CD4-positive, alpha-beta T cell (primary cell): ENCODE data around the gene QPCTL. TPM values are rescaled to one million over a fixed set of nuclear protein-coding genes. Genes with fewer than 3 reads are reported as not detected.
A peak's percentile ranks its signal among the peaks of the same experiment; 100 is the strongest.

Experiments used
- ATAC-seq: fragments of 200-7000 bp; cut with Tn5 transposase; one replicate; pipeline ENCODE4 v1.10.0; 2022; ENCODE audit warnings: mild to moderate bottlenecking; ENCODE audit not compliant: poor library complexity
- CTCF ChIA-PET: fragments of 350-600 bp; sonication (Branson Sonifier 250); formaldehyde crosslinking; loops from one replicate; lab custom pipeline; 2021; ENCODE audit warnings: antibody characterized with exemption, inconsistent platforms; lab: Charles Lee
- POLR2A ChIA-PET: fragments of 350-600 bp; sonication (Branson Sonifier 250); formaldehyde crosslinking; loops from one replicate; lab custom pipeline; 2021; ENCODE audit warnings: antibody characterized with exemption, inconsistent platforms; lab: Charles Lee
- DNase-seq, 14 experiments: peaks; one replicate each; pipeline ENCODE4 v3.0.0-alpha.2; 2013 to 2020; ENCODE audit warnings: mixed read lengths in 2 of 14
- H3K27ac ChIP-seq, 2 donors: one replicate each; pipeline versions ENCODE4 v1.5.1 to v1.7.0; 2013; ENCODE audit warnings: low read length in 2 of 2, low read depth in 1 of 2, mild to moderate bottlenecking in 1 of 2
- H3K27me3 ChIP-seq, 2 experiments: 1 replicate in 1 of 2; 2 replicates in 1 of 2; pipeline versions ENCODE4 v1.6.1 to v1.7.0; 2013; ENCODE audit warnings: low read length in 2 of 2, control low read depth in 1 of 2, mild to moderate bottlenecking in 1 of 2, moderate library complexity in 1 of 2; ENCODE audit not compliant: insufficient read depth in 2 of 2, control insufficient read depth in 1 of 2
- H3K36me3 ChIP-seq: one replicate; pipeline ENCODE4 v1.6.1; 2013; ENCODE audit warnings: low read length, control low read depth; ENCODE audit not compliant: insufficient read depth
- H3K4me1 ChIP-seq: one replicate; pipeline ENCODE4 v1.6.1; 2013; ENCODE audit warnings: low read length, control low read depth; ENCODE audit not compliant: insufficient read depth
- H3K4me3 ChIP-seq: one replicate; pipeline ENCODE4 v1.5.1; 2013; ENCODE audit warnings: mild to moderate bottlenecking, low read length, moderate library complexity
- H3K9me3 ChIP-seq, 2 experiments: 1 replicate in 1 of 2; 2 replicates in 1 of 2; pipeline versions ENCODE4 v1.6.1 to v1.7.0; 2013; ENCODE audit warnings: low read length in 2 of 2, mild to moderate bottlenecking in 2 of 2, control low read depth in 1 of 2, moderate library complexity in 1 of 2; ENCODE audit not compliant: control insufficient read depth in 1 of 2, insufficient read depth in 1 of 2
- H3K27ac Mint-ChIP-seq: one replicate; pipeline ENCODE4 v1.8.0; 2020; ENCODE audit warnings: mixed read lengths
- H3K27me3 Mint-ChIP-seq: one replicate; pipeline ENCODE4 v1.8.0; 2021; ENCODE audit warnings: mixed read lengths
- H3K36me3 Mint-ChIP-seq: one replicate; pipeline ENCODE4 v1.8.0; 2021; ENCODE audit warnings: low read depth, mixed read lengths
- H3K4me1 Mint-ChIP-seq: one replicate; pipeline ENCODE4 v1.8.0; 2021; ENCODE audit warnings: low read depth, mixed read lengths
- H3K4me3 Mint-ChIP-seq: one replicate; pipeline ENCODE4 v1.8.0; 2020; ENCODE audit warnings: mild to moderate bottlenecking, mixed read lengths
- H3K9me3 Mint-ChIP-seq: one replicate; pipeline ENCODE4 v1.8.0; 2020; ENCODE audit warnings: mixed read lengths
- intact Hi-C, 2 experiments: fragments of 100-400 bp; cut with DNase I in 1 of 2; cut with micrococcal nuclease in 1 of 2; formaldehyde crosslinking; loops; one replicate each; pipeline versions ENCODE4 v1.15.1 to v1.9.0; 2023 to 2025; cut with DNase I, micrococcal nuclease
- total RNA-seq, 174 experiments: library from RNA in 2 of 174; stranded (reverse) in 2 of 174; gene quantifications; one replicate each; pipeline ENCODE4 v1.2.3 and lab custom pipeline; 2021 to 2026
- TF ChIP-seq, protein P1 (sequence below): fragments of 200-600 bp; IDR thresholded peaks from one replicate; pipeline ENCODE4 v1.8.0; 2022; ENCODE audit warnings: antibody characterized with exemption, mild to moderate bottlenecking

QPCTL gene
- total RNA-seq, 2 experiments from 2014 or later, result 3.7 to 5.0 TPM

DNA sequence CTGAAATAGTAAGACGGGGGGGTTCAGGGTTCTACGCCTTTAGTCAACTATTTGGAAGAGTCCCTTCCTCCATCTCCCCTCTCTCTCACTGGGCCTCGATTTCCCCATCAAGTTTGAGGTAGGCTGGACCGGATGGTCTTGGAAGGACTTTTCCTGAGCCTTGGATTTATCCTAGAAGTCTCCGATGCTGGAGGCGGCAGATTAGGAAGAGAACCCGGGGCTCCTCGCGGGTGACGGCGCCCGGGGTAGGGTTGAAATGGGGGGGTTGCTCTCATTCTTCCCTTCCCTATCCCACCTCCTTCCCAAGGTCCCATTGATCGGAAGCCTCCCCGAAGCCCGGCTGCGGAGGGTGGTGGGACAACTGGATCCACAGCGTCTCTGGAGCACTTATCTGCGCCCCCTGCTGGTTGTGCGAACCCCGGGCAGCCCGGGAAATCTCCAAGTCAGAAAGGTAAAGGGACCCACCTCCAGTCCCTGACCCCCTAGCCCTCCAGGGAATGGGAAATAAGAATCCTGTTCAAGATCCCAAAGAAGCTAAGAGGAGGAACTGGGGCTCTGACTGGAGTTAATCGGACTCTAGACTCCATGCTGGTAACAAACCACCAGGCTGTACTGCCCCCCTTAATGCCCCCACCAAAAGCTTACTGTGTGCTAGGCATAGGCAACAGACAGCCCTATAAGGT, 781 bp downstream of the QPCTL start:
- ChIA-PET POLR2A (interaction anchor here (0.6 to 2.7 kb wide), 10 partner anchors 8 to 76 kb away, joined by 3 to 48 read pairs (median 10); partner anchors contain the start of genes FBXO46 and SIX5), CTCF (interaction anchor here (0.7 to 4.8 kb wide), 17 partner anchors 10 to 254 kb away, joined by 3 to 29 read pairs (median 7); partner anchors contain the start of genes FBXO46, OPA3 and SIX5)
- DNase-seq (peak; percentile 61 to 84 (median 67)), ATAC-seq (no peak)
- peak overlapping the region; percentile 96 for H3K4me3 Mint-ChIP-seq
- no peaks in the 10 kb centered on the region for H3K9me3 ChIP-seq
- peaks cover 33% of the 10 kb centered on the region for H3K4me1 Mint-ChIP-seq
- peak overlapping the region; percentile 86 to 93 for H3K27ac ChIP-seq
- H3K27me3 ChIP-seq, result no peaks in the 10 kb centered on the region
- H3K27ac Mint-ChIP-seq, result peak overlapping the region; percentile 95
- peaks cover 24% of the 10 kb centered on the region for H3K36me3 ChIP-seq
- H3K36me3 Mint-ChIP-seq, result peaks cover 47% of the 10 kb centered on the region
- no peaks in the 10 kb centered on the region for H3K27me3 Mint-ChIP-seq
- H3K9me3 Mint-ChIP-seq, result no peaks in the 10 kb centered on the region
- intact Hi-C loops, result loop anchor here (1.0 to 10.0 kb wide), 7 partner anchors 16 to 518 kb away; partner anchors contain the start of genes BLOC1S3 (in 1 of the 2), FBXO46 (in 1 of the 2), OPA3 (in 1 of the 2) and TRAPPC6A (in 1 of the 2)
- H3K4me3 ChIP-seq, result peak overlapping the region; percentile 85
- TF ChIP-seq, protein P1, sequence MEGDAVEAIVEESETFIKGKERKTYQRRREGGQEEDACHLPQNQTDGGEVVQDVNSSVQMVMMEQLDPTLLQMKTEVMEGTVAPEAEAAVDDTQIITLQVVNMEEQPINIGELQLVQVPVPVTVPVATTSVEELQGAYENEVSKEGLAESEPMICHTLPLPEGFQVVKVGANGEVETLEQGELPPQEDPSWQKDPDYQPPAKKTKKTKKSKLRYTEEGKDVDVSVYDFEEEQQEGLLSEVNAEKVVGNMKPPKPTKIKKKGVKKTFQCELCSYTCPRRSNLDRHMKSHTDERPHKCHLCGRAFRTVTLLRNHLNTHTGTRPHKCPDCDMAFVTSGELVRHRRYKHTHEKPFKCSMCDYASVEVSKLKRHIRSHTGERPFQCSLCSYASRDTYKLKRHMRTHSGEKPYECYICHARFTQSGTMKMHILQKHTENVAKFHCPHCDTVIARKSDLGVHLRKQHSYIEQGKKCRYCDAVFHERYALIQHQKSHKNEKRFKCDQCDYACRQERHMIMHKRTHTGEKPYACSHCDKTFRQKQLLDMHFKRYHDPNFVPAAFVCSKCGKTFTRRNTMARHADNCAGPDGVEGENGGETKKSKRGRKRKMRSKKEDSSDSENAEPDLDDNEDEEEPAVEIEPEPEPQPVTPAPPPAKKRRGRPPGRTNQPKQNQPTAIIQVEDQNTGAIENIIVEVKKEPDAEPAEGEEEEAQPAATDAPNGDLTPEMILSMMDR, result peak; percentile 84
- H3K4me1 ChIP-seq, result peaks cover 38% of the 10 kb centered on the region

DNA sequence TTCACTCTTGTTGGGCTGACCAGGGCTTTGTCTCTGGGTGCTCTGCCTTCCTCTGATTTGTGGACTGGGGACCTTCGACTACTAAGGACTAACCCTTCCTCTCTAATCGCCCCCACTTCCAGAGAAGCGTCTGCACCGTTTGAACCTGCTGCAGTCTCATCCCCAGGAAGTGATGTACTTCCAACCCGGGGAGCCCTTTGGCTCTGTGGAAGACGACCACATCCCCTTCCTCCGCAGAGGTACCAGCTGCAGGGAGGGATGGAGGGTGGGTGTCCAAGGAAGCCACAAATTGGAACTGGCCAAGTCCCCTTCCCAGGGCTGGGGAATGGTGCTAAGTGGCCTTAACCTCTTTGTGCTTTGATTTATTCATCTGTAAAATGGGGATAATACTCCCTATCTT, 9.2 kb downstream of the QPCTL start:
- H3K4me3 ChIP-seq, result no peak overlapping the region
- Mint-ChIP-seq H3K36me3 (peaks cover 18% of the 10 kb centered on the region), H3K4me1 (no peaks in the 10 kb centered on the region), H3K9me3 (no peaks in the 10 kb centered on the region), H3K4me3 (no peak overlapping the region), H3K27ac (no peak overlapping the region), H3K27me3 (no peaks in the 10 kb centered on the region)
- ChIA-PET POLR2A (interaction anchor here (1.3 to 2.0 kb wide), 2 partner anchors 9 to 16 kb away, joined by 3 to 7 read pairs; partner anchors contain the start of gene QPCTL), CTCF (no interaction called here)
- DNase-seq (no peak), ATAC-seq (no peak)
- peaks cover 13% of the 10 kb centered on the region for H3K36me3 ChIP-seq
- H3K4me1 ChIP-seq, result peaks cover 2% of the 10 kb centered on the region
- TF ChIP-seq, protein P1, result no peak
- H3K27ac ChIP-seq, result no peak overlapping the region
- no peaks in the 10 kb centered on the region for H3K9me3 ChIP-seq
- no peaks in the 10 kb centered on the region for H3K27me3 ChIP-seq
- intact Hi-C loops, result no loop called here

DNA sequence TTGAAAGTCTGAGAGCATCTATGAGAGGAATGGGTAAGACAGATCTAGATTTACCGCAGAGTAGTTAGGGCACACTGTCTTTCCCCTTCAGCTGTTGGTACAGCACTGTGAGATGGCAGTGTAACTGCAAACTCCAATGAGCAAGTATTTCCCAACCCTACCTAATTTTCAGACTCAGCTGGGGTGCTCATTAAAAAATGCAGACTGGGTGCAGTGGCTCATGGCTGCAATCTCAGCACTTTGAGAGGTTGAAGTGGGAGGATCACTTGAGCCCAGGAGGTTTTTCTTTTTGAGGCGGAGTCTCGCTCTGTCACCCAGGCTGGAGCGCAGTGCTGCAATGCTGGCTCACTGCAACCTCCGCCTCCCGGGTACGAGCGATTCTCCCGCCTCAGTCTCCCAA, 12.6 kb downstream of the QPCTL start:
- H3K4me3 ChIP-seq, result no peak overlapping the region
- TF ChIP-seq, protein P1, result no peak
- Mint-ChIP-seq H3K36me3 (peaks cover 15% of the 10 kb centered on the region), H3K9me3 (no peaks in the 10 kb centered on the region), H3K27me3 (no peaks in the 10 kb centered on the region), H3K27ac (no peak overlapping the region), H3K4me1 (peaks cover 4% of the 10 kb centered on the region), H3K4me3 (no peak overlapping the region)
- intact Hi-C loops, result no loop called here
- DNase-seq (no peak), ATAC-seq (no peak)
- H3K27me3 ChIP-seq, result no peaks in the 10 kb centered on the region
- H3K4me1 ChIP-seq, result peaks cover 7% of the 10 kb centered on the region
- peaks cover 15% of the 10 kb centered on the region for H3K36me3 ChIP-seq
- no peak overlapping the region for H3K27ac ChIP-seq
- ChIA-PET POLR2A (interaction anchor here (1.1 kb wide), 1 partner anchor 11 kb away, joined by 3 read pairs; no protein-coding TSS in a partner anchor), CTCF (interaction anchor here (2.1 kb wide), 1 partner anchor 11 kb away, joined by 5 read pairs; no protein-coding TSS in a partner anchor)
- H3K9me3 ChIP-seq, result no peaks in the 10 kb centered on the region
